Right lung (tissue), 5 donors: ENCODE data around the gene DUSP7. TPM values are rescaled to one million over a fixed set of nuclear protein-coding genes. Genes with fewer than 3 reads are reported as not detected.

Source experiments
- DNase-seq, 2 donors: peaks; one replicate each; pipeline ENCODE4 v3.0.0-alpha.2; 2013
- polyA plus RNA-seq, 5 donors: library from polyadenylated mRNA; unstranded; fragments of 120-200 nt; gene quantifications; one replicate each; pipeline versions ENCODE4 v1.2.1 to v1.2.3, GENCODE V29; 2013; ENCODE audit warnings: inconsistent platforms in 1 of 5, low replicate concordance in 1 of 5; ENCODE audit not compliant: insufficient read length in 5 of 5, insufficient read depth in 1 of 5

DUSP7 gene
- polyA plus RNA-seq, 5 donors, result 17.4 to 24.2 (median 22.2) TPM

DNA sequence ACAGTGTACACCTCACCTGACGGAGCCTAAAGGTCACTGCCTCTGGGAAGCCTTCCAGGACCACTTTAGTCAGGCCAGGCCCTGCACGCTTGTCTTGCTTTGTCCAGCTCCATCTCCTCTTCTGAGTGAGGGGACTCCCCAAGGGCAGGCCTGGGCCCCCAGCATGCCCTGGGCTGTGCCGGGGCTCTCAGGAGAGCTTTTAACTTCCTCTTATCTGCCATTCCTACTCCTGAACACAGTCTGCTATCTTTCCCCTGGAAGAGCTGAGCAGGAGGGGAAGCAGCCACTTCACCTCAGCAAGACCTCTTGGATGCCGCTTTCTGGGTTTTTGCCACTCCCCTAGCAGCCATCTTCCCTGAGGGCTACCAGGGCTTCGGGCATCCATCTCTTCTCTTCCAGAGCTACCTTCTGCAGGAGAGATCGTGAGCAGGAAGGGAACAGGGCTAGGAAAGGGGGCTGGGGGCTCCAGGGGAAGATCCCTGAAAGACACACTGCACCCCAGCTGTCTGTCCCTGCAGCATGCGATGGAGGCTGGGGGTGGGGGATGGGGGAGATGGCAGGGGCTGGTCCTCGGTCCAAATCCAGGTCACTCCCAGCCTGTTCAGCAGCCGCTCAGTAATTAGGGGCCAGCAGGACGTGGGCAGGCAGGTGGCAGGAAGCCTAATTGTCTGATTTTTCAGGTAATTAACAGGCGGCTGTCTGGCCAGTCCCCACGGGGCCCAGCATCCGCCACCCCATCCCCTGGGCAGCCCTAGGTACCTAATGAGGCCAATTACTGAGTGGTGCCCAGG, 40.7 kb downstream of the DUSP7 start:
- DNase-seq, result no peak

DNA sequence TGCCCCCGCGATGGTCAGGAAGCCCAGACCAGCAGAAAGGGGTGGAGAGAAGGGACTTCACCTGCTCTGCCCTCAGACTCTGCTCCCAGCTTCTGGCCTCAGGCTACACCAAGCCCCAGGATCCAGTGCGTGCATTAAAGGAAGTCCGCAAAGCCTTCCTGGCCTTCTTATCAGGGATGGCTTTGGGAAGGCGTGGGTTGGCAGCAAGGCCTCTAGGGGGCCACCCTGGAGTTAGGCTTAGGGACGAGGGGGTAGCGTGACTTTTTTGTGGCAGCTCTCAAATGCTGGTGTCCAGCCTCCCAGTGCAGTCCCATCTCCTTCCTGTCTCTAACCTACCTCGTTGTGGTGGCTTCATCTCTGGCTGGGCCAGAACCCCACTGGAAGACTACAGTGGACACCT, 41.8 kb downstream of the DUSP7 start:
- DNase-seq, result no peak

GRCh38 chr3:52013802-52014598, 42.4 kb downstream of the DUSP7 start:
- DNase-seq, result no peak

DNA sequence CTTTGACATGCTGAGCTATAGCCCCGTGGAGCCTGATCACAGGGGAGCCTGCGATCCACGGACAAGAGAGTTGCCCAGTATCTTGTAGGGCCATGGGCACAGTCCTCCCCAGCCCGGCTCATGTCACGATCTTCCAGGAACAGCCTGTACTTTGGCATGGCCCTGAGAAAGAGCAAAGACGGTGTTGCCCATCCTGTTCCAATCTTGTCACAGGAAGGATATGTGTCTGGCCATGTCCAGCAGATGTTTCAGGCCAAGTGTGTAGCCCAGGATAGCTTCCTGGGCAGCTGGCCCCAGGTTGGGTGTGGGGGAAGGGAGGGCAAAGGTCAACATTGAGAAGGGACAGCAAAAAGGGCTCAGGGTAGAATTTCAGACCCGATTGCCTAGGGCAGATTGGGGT, 43.7 kb downstream of the DUSP7 start:
- no peak for DNase-seq

DNA sequence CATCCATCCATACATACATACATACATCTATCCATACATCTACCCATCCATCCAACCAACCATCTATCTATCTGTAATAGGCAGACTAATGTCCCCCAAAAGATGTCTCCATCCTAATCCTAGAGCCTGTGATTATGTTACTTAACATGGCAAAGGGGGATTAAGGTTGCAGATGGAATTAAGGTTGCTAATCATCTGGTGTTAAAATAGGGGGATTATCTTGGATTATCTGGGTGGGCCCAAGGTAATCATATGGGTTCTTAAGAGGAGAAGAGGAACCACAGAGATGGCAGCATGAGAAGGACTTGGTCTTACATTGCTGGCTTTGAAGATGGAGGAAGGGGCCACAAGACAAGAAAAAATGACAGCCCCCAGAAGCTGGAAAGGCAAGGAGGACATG, 45.9 kb downstream of the DUSP7 start:
- no peak for DNase-seq

DNA sequence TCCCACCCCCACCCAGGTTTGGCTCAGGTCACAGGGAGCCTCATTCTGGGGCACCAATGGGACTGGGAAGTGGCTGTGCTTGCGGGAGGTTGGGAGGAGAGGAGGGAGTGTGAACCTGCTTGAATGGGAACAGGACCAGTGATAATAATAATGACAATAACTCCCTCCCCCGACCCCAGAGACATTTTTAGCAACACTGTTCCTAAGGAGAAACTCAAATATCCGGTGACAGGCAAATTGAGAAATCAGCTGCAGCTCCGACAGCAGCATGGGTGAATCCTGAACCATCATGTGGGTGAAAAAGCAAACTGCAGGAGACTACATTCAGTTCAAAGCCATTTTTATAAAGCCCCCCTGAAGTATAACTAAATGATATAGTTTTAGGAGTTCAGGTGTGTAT, 49.1 kb downstream of the DUSP7 start:
- no peak for DNase-seq

- no peak for DNase-seq
Observed at GRCh38 chr3:52006820-52007133, 49.6 kb downstream of the DUSP7 start.

GRCh38 chr3:52006017-52006819, 50.2 kb downstream of the DUSP7 start:
- no peak for DNase-seq

GRCh38 chr3:52005571-52005986, 50.8 kb downstream of the DUSP7 start:
- DNase-seq, result peak in 1 of 2 donors; percentile 32

- DNase-seq, result no peak
Observed at GRCh38 chr3:52004906-52005395, 51.4 kb downstream of the DUSP7 start.

- DNase-seq, result peak; percentile 41 to 56
Observed at GRCh38 chr3:52004163-52004787, 52.1 kb downstream of the DUSP7 start.

GRCh38 chr3:52002748-52003147, 53.6 kb downstream of the DUSP7 start:
- DNase-seq, result no peak

DNA sequence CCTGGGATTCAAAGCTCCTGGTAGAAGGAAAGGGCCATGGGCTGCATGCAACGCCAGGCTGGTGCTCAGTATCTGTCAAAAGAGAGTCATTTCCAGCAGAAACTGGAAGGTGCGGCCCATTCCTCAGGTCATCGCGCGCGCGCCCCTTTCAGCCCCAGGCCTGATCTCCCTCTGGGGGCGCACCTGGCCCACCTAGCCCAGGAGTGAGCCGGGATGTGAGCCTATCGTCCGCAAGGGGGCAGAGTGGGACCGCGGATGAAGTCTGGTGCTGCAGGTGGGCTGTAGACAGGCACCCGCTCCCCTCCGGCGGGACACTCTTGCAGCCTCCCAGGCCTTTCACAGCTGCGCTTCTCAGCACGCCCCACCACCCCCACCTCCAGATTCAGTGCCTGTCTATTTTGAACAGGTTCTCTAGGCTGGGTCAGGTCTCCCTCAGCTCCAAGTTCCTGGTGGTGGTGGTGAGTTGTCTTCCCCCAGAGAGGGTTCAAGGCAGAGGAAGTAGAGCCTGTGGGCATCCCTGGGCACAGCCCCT, 54.9 kb downstream of the DUSP7 start:
- peak; percentile 50 to 73 for DNase-seq

DNA sequence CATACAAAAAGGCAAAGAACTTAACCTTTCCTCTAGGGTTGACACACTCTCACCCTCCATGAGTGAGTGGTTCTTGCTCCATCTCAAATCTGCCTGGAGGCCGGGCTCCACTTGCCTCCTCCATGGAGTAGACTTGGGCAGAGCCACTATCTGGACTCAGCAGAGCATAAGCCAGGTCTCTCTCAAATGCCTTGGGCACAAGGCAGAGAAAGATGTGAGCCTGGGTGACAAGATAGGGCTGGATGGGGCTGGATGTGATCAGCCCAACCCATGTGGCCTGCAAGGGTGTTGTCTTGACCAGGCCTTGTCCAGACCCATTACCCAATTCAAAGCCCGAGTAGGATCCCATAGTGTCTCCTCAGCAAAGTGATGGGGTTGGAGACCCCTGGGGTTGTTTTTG, 56.5 kb downstream of the DUSP7 start:
- DNase-seq, result no peak

Other genes with a start within 250 kb of the DUSP7 start
- not detected for gene IQCF2, start 195.0 kb downstream of the DUSP7 start, polyA plus RNA-seq
- not detected for gene IQCF5, start 181.0 kb downstream of the DUSP7 start, polyA plus RNA-seq
- under 1 TPM in 1 of 5 donors, not detected in 4; 0.15 TPM for gene IQCF1, start 153.2 kb downstream of the DUSP7 start, polyA plus RNA-seq
- gene RRP9, start 114.7 kb downstream of the DUSP7 start, polyA plus RNA-seq, result 10 to 100 TPM; 13.4 to 26.3 (median 18.9) TPM
- 10 to 100 TPM; 16.3 to 24.2 (median 20.1) TPM for gene PARP3, start 114.2 kb downstream of the DUSP7 start, polyA plus RNA-seq
- under 1 TPM; 0.18 to 0.38 (median 0.28) TPM for gene GPR62, start 101.2 kb downstream of the DUSP7 start, polyA plus RNA-seq
- 10 to 100 TPM; 35.7 to 67.3 (median 47.7) TPM for gene PCBP4, start 89.1 kb downstream of the DUSP7 start, polyA plus RNA-seq
- gene ABHD14B, start 82.5 kb downstream of the DUSP7 start, polyA plus RNA-seq, result 10 to 100 TPM; 43.4 to 52.4 (median 50.6) TPM
- gene ABHD14A, start 81.5 kb downstream of the DUSP7 start, polyA plus RNA-seq, result 10 to 100 TPM; 19.3 to 33.6 (median 23.2) TPM
- 10 to 100 TPM; 28.7 to 43.1 (median 37.4) TPM for gene ACY1, start 73.0 kb downstream of the DUSP7 start, polyA plus RNA-seq
- 1,000 to 10,000 TPM; 1,885 to 2,503 (median 1,910) TPM for gene RPL29, start 60.7 kb downstream of the DUSP7 start, polyA plus RNA-seq
- gene POC1A, start 97.9 kb upstream of the DUSP7 start, polyA plus RNA-seq, result 10 to 100 TPM in 2 of 5 donors, 1 to 10 TPM in 3; 8.5 to 13.2 (median 9.8) TPM
- gene ALAS1, start 141.6 kb upstream of the DUSP7 start, polyA plus RNA-seq, result 10 to 100 TPM; 36.0 to 41.9 (median 39.3) TPM
- under 1 TPM; 0.20 to 0.59 (median 0.31) TPM for gene TLR9, start 169.1 kb upstream of the DUSP7 start, polyA plus RNA-seq
- gene TWF2, start 182.6 kb upstream of the DUSP7 start, polyA plus RNA-seq, result 10 to 100 TPM; 25.5 to 45.0 (median 31.5) TPM
- 10 to 100 TPM; 28.7 to 33.6 (median 30.5) TPM for gene PPM1M, start 189.2 kb upstream of the DUSP7 start, polyA plus RNA-seq
- gene WDR82, start 222.1 kb upstream of the DUSP7 start, polyA plus RNA-seq, result 100 to 1,000 TPM in 3 of 5 donors, 10 to 100 TPM in 2; 96.6 to 114 (median 106) TPM
- 10 to 100 TPM in 3 of 5 donors, 1 to 10 TPM in 2; 7.8 to 11.6 (median 10.2) TPM for gene GLYCTK, start 231.3 kb upstream of the DUSP7 start, polyA plus RNA-seq